GM15510 (cell line): ENCODE results near the gene GSG1.

Experiments
- POLR2A ChIP-seq: IDR thresholded peaks from 3 replicates; pipeline ENCODE4 v1.6.1; 2011; ENCODE audit warnings: borderline replicate concordance; ENCODE audit not compliant: insufficient read length; ENCODE audit errors: extremely low read depth

Gene GSG1

DNA sequence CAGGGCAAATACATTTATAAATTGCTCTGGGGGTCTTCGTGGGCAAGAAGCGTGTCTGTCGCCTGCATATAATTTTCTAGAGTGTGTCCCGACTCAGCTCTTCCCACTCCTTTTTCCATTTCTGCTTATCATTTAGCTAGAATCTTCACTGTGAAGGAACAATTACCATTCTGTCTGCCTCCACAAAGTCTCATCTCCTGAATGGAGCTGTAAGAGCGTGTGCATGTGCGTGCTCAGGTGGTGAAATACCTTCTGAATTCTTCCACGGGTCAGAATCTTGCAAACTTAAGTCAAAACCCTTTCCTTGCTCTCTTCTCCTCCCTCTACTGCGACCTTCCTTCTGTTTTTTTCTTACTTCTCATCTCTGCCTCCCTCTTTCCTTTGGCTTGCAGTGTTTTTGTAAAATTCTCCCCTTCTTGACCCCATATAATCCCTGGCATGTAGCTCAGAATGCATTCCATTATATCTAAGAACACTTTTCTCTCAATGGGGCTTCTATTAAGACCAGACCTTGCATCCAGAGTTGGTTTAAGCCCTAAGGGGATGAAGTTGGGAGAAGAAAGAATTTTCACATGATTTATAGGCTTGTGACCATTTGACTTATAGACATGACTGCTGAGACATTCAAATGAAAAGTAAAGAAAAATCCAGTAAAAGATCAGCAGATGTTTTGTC is 25.0 kb upstream of the GSG1 start:
- no peak for TF ChIP-seq POLR2A

DNA sequence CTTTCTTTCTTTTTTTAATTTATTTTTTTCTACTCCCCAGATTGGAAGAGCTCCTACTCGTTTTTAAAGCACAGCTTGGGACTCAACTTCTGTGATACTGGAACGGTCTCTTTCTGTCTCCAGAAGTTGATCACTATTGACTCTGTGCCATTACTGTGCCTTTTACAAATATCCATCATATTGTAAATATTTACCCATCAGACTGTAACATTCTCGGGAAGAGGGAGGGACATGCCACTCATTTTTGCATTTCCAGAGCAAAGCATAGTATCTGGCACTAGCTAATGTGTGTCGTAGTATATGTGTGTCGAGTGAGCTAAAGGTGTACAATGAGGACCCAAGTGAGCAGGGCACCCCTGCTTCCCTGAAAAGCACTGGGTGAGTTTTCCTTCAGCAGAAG is 24.0 kb upstream of the GSG1 start:
- no peak for TF ChIP-seq POLR2A

GRCh38 chr12:13126494-13126893 is 23.0 kb upstream of the GSG1 start:
- TF ChIP-seq POLR2A = no peak

- no peak for TF ChIP-seq POLR2A
Measured at GRCh38 chr12:13125996-13126395, 22.5 kb upstream of the GSG1 start.

DNA sequence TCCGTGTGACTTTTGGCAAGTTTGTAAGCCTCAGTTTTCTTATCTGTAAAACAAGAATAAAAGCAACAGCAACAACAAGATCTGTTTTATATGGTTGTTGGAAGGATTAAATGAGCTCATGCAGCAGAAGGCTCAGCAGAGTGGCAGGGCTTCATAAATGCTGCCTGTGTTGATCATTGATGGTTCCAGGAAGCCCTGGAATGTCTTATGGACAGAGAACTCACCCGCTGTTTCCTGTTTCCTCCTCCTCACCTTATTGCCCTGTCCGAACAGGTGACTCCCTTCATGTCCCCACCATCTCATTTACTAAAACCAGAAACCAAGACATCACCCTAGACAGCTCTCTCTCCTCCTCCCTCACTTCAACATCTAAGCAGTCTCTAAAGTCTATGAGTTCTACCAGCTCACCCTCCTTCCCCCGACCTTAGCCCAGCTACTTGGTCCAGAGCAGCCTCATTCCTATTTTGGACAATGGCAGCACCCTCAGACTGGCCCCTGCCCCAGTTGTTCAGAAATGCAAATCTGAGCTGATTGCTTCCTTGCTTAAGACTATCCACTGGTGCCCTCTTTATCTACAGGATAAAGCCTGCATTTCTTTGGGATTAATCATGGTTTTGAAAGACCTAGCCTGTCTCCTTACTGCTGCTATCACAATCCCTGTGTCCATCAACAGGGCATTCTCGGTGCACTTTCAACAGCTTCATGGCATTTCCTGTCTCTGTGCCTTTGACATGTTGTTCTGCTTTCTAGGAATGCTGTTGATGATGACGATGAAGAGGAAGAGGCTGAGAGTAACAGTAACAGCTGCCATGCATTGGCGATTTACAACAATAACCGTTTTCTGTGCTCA is 21.4 kb upstream of the GSG1 start:
- no peak for TF ChIP-seq POLR2A

GRCh38 chr12:13121568-13121967 is 18.1 kb upstream of the GSG1 start:
- TF ChIP-seq POLR2A = no peak

GRCh38 chr12:13120413-13120812 is 16.9 kb upstream of the GSG1 start:
- no peak for TF ChIP-seq POLR2A

DNA sequence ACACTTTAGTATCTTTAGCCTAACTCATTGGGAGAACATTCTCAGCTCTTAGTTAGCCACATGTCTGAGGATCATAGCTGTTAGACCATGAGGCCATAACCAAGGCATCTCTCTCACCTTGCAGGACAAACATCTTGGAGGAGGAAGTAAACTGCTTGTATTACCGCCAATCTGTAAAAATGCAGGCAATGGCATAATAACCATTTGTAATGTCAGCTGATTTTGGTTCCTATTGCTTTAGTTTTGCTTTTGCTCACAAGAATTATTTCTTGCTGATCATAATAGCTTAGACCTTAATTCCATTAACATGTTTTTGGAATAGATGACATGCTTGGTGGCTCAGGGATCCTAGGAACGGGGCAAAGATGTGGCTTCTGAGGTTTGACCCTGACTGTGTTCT is 16.4 kb upstream of the GSG1 start:
- no peak for TF ChIP-seq POLR2A

DNA sequence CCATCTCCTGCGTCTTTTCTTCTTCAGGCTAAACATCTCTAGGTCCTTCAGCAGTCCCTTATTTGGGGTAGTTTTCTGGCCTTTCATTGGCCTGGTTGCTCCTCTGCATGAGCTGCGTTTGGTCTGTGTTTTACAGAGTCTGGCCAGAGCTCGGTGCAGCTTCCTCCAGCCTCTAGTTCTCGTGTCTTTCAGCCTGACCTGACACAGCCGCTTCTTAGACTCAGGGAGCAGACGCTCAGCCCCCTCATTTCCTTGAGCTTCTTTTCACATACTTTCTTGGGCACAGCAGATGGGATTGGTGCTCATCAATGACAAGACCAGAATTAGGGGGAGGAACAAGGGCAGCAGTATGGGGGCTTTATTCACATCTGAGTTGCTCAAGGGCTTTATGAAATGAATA is 13.6 kb upstream of the GSG1 start:
- TF ChIP-seq POLR2A = no peak

- no peak for TF ChIP-seq POLR2A
Measured at GRCh38 chr12:13116259-13116658, 12.8 kb upstream of the GSG1 start.

DNA sequence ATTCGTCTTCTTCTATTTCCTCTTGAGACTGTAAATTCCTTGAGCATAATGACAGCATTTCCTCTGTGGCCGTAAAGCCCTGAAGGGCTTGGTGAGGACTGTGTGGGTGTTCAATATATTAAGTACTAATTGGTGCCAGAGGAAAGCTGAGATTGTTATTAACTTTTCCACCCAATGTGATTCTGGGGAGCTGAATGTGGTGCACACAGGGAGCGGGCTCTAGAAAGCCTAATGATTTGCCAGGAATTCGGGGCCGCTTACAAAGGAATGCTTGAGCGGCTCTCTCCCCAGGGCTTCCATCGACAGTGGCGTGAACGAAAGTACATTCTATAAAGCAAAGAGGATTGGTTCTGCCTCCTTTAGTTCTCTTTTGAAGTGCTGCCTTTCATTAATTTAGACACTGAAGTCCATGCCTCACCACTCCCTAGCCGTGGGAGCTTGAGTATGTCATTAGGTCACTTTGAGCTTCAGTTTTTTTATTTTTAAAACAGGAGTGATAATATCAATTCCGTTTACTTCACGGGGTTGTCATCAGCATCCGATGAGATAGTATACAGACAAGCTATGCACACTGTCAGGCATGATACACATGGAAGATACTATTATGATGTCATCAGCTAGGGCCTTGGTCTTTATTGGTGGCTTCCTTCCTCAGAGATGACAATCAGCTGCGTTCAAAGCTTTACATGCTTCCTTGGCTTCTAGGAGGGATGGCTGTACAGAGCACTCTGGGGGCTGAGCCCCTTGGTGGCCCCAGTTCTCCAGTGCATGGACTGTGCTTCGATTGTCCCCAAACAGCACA is 11.0 kb upstream of the GSG1 start:
- no peak for TF ChIP-seq POLR2A

DNA sequence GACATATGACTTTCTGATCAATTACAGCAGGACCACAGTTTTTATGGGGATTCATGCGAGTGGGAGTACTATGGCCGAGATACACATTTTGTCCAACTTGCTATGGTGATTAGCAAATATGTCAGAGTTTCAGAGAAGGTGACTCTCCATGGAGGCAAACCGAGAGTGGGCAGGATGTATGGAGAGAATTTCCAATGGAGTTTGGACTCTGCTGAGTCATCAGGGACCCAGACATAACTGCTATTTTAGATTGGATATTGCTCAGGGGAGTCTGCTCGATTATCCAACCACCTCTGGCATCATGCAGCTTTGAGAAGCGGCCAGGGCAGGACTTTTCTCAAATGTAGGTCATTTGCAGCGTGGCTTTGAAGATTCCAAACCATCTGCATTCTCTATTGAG is 9.5 kb upstream of the GSG1 start:
- no peak for TF ChIP-seq POLR2A

GRCh38 chr12:13106666-13107065 is 3.2 kb upstream of the GSG1 start:
- TF ChIP-seq POLR2A = no peak

- no peak for TF ChIP-seq POLR2A
Measured at GRCh38 chr12:13105781-13106180, 2.3 kb upstream of the GSG1 start.

GRCh38 chr12:13104409-13104808 is 942 bp upstream of the GSG1 start:
- TF ChIP-seq POLR2A = no peak
